ENCODE data around the gene PTPRK. TPM values are rescaled to one million over a fixed set of nuclear protein-coding genes. Genes with fewer than 3 reads are reported as not detected.

The PTPRK gene
- total and polyA plus RNA-seq, 9 of the 15 experiments (the other 6 are each of a cell fraction or from before 2014, with no cell fraction given), result 0.04 to 0.51 TPM; not detected in 7

DNA sequence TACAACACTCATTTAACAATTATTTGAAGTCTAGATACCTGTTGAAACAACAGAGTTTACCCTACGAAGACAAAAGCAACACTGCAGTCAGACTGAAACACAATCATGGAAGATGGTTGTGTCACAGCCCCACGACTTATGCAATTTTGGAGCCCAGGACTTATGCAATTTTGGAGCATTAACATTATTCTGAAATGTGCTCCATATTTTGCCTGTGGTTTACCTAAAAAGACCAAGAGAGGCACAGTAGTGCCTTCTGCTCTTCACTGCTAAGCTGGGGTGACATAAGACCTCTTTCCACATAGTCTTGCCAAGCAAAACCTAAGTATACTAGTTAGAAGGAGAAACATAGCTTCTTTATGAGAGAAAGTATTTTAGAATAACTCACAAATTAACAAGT, 216.5 kb downstream of the PTPRK start:
- H2AFZ ChIP-seq (ENCODE audit: low read depth, low read length), result no peak overlapping the region
- in situ Hi-C loops (cut with MboI) (no loop called here), intact Hi-C loops (cut with micrococcal nuclease) (no loop called here)
- H3K27me3 ChIP-seq (ENCODE audit: control insufficient read depth in 2 of 2, insufficient read depth in 2 of 2, low read length in 2 of 2), result no peaks in the 10 kb centered on the region
- DNase-seq (ENCODE audit: extremely low read depth in 1 of 4, low spot score in 3 of 4), result no peak
- peaks cover 5% of the 10 kb centered on the region; the same call in 1 of the 2 replicates for H3K9me3 ChIP-seq (replicated peaks; ENCODE audit: control insufficient read depth, insufficient read depth, low read depth, low read length)
- no TSS peak for BruUV-seq (replicated peaks)
- no peak for ATAC-seq
- no peak overlapping the region for H3K9ac ChIP-seq (ENCODE audit: insufficient read depth in 1 of 2, low read depth in 2 of 2, low read length in 2 of 2)
- no peak for TF ChIP-seq TCF7L2 (IDR thresholded peaks at IDR 0.05; ENCODE audit: low read depth, low read length)
- TF ChIP-seq CBFB (CRISPR knock-in tag; IDR thresholded peaks at IDR 0.05), result no peak
- no peak for TF ChIP-seq ZZZ3 (IDR thresholded peaks at IDR 0.05)
- TF ChIP-seq HLTF (IDR thresholded peaks at IDR 0.05), result no peak
- TF ChIP-seq, protein P1, sequence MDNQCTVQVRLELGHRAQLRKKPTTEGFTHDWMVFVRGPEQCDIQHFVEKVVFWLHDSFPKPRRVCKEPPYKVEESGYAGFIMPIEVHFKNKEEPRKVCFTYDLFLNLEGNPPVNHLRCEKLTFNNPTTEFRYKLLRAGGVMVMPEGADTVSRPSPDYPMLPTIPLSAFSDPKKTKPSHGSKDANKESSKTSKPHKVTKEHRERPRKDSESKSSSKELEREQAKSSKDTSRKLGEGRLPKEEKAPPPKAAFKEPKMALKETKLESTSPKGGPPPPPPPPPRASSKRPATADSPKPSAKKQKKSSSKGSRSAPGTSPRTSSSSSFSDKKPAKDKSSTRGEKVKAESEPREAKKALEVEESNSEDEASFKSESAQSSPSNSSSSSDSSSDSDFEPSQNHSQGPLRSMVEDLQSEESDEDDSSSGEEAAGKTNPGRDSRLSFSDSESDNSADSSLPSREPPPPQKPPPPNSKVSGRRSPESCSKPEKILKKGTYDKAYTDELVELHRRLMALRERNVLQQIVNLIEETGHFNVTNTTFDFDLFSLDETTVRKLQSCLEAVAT (IDR thresholded peaks at IDR 0.05), result no peak
- no peak for TF ChIP-seq ZNF253 (CRISPR knock-in tag; conservative IDR thresholded peaks at IDR 0.05)
- no peak for TF ChIP-seq NFRKB (IDR thresholded peaks at IDR 0.05; ENCODE audit: low read depth)
- TF ChIP-seq ILK (tag; IDR thresholded peaks at IDR 0.05; ENCODE audit: borderline replicate concordance, low read depth), result no peak
- no peak overlapping the region for H3K4me3 ChIP-seq
- no peak overlapping the region for H3K27ac ChIP-seq (ENCODE audit: extremely low read depth, low read depth, low read length)
- 0% methylated on average over 2 of the region's 2 CpGs for WGBS (ENCODE audit: insufficient coverage, low coverage, missing lambda C conversion rate)
- H3K9me1 ChIP-seq (ENCODE audit: control insufficient read depth, insufficient read depth, low read length), result no peaks in the 10 kb centered on the region
- H4K20me1 ChIP-seq (replicated peaks; ENCODE audit: control insufficient read depth, insufficient read depth, low read length), result no peaks in the 10 kb centered on the region
- CTCF ChIA-PET (ENCODE audit: low intra/inter-chr PET ratio), result no interaction called here
- H3K4me2 ChIP-seq (ENCODE audit: insufficient read depth, low read length), result no peak overlapping the region
- H3K36me3 ChIP-seq (ENCODE audit: control insufficient read depth, insufficient read depth, low read length), result no peaks in the 10 kb centered on the region
- POLR2A ChIA-PET, result no interaction called here
- no peak for FAIRE-seq
- H3K79me2 ChIP-seq (ENCODE audit: control insufficient read depth, insufficient read depth, low read length), result no peaks in the 10 kb centered on the region
- H3K4me1 ChIP-seq (replicated peaks in 1 of 2; ENCODE audit: control insufficient read depth in 2 of 2, insufficient read depth in 2 of 2, low read length in 2 of 2), result no peaks in the 10 kb centered on the region

Measured in K562 (cell line).